K562 (cell line): ENCODE results near the gene DCAF10. TPM values are rescaled to one million over a fixed set of nuclear protein-coding genes. Genes with fewer than 3 reads are reported as not detected.
A peak's percentile ranks its signal among the peaks of the same experiment; 100 is the strongest.

ENCODE experiments used
- CC2D1A ChIP-seq: fragments of 450-650 bp; IDR thresholded peaks from 2 replicates; pipeline ENCODE4 v1.6.1; 2017; ENCODE audit warnings: mild to moderate bottlenecking
- CHD2 ChIP-seq: IDR thresholded peaks from 2 replicates; pipeline ENCODE4 v1.6.1; 2011; ENCODE audit warnings: low read depth, low read length
- CREB3L1 ChIP-seq: fragments of 450-650 bp; IDR thresholded peaks from 2 replicates; pipeline ENCODE4 v1.6.1; 2014; ENCODE audit warnings: low read depth, mild to moderate bottlenecking, moderate library complexity, borderline replicate concordance
- FIP1L1 ChIP-seq: fragments of 200-400 bp; formaldehyde crosslinking; IDR thresholded peaks from 2 replicates; pipeline ENCODE4 v1.6.1; 2018; ENCODE audit warnings: mild to moderate bottlenecking, low read depth, low read length; ENCODE audit not compliant: poor library complexity, severe bottlenecking
- FOSL1 ChIP-seq: fragments of 200-800 bp; sonication (Bioruptor generic); conservative IDR thresholded peaks from 2 replicates; pipeline ENCODE4 v1.6.1; 2016; ENCODE audit warnings: missing genetic modification characterization, missing compliant biosample characterization
- HDAC2 ChIP-seq: fragments of 450-650 bp; IDR thresholded peaks from 2 replicates; pipeline ENCODE4 v1.6.1; 2016; ENCODE audit warnings: mild to moderate bottlenecking
- HMGXB4 ChIP-seq: sonication (generic); formaldehyde crosslinking; IDR thresholded peaks from 2 replicates; pipeline ENCODE4 v1.8.1; 2023; ENCODE audit warnings: mild to moderate bottlenecking, missing genetic modification reagents
- HNRNPLL ChIP-seq: fragments of 200-400 bp; formaldehyde crosslinking; IDR thresholded peaks from 2 replicates; pipeline ENCODE4 v1.6.1; 2017; ENCODE audit warnings: low read length, low read depth, mild to moderate bottlenecking; ENCODE audit not compliant: poor library complexity, severe bottlenecking
- MEF2D ChIP-seq: conservative IDR thresholded peaks from 2 replicates; pipeline ENCODE4 v1.6.1; 2016; ENCODE audit warnings: low read depth, missing genetic modification characterization, missing compliant biosample characterization
- NCOA2 ChIP-seq, 2 experiments: fragments of 450-650 bp; IDR thresholded peaks; 2 replicates each; pipeline ENCODE4 v1.6.1; 2018; ENCODE audit warnings: mild to moderate bottlenecking in 2 of 2, moderate library complexity in 1 of 2; ENCODE audit not compliant: partially characterized antibody in 2 of 2
- NR2C1 ChIP-seq, 2 experiments: fragments of 450-650 bp; IDR thresholded peaks; 2 replicates each; pipeline ENCODE4 v1.6.1; 2017; ENCODE audit warnings: mild to moderate bottlenecking in 2 of 2, antibody characterized with exemption in 1 of 2, inconsistent platforms in 1 of 2, missing compliant biosample characterization in 1 of 2, missing genetic modification characterization in 1 of 2
- NR3C1 ChIP-seq: sonication (generic); formaldehyde crosslinking; IDR thresholded peaks from 2 replicates; pipeline ENCODE4 v1.8.1; 2022; ENCODE audit warnings: missing genetic modification reagents
- PHB ChIP-seq: fragments of 250-450 bp; sonication (Bioruptor Pico); IDR thresholded peaks from 2 replicates; pipeline ENCODE4 v1.5.0; 2021
- SETDB1 ChIP-seq: IDR thresholded peaks from one replicate; pipeline ENCODE4 v1.6.1; 2012; ENCODE audit warnings: low read length, control low read depth, inconsistent platforms
- SPI1 ChIP-seq: IDR thresholded peaks from 2 replicates; pipeline ENCODE4 v1.6.1; 2011; ENCODE audit warnings: low read depth, low read length, control low read depth, borderline replicate concordance
- ZNF212 ChIP-seq: fragments of 450-650 bp; formaldehyde crosslinking; IDR thresholded peaks from 2 replicates; pipeline ENCODE4 v1.4.0; 2020; ENCODE audit warnings: mild to moderate bottlenecking
- ZNF764 ChIP-seq: fragments of 250-450 bp; sonication (Bioruptor Pico); IDR thresholded peaks from 2 replicates; pipeline ENCODE4 v1.4.0; 2020; ENCODE audit warnings: low read depth, mild to moderate bottlenecking, moderate library complexity
- polyA plus RNA-seq, 8 experiments: library from polyadenylated mRNA; depleted of rRNA in 4 of 8; stranded (reverse) in 5 of 8; unstranded in 3 of 8; fragments of >200 nt; fragmentation: Nextera tagmentation in 2 of 8; fragmentation: Illumina TruSeq in 1 of 8; extraction: Ambion mirVana in 2 of 8; extraction: Trizol in 1 of 8; gene quantifications; 2 replicates each; pipeline versions ENCODE4 v1.2.1 to v1.2.3, GENCODE V29; 2011 to 2014; ENCODE audit warnings: inconsistent platforms in 1 of 8, missing spikeins in 1 of 8
- total RNA-seq, 7 experiments: library from RNA; depleted of rRNA in 6 of 7; stranded (reverse); fragments of >200 nt in 6 of 7; fragmentation: Illumina TruSeq in 2 of 7; extraction: Trizol in 2 of 7; gene quantifications; 2 replicates each; pipeline versions ENCODE4 v1.2.1 to v1.2.3, GENCODE V29; 2011 to 2021; ENCODE audit warnings: low replicate concordance in 1 of 7
- TF ChIP-seq, protein P1 (sequence below): IDR thresholded peaks from 2 replicates; pipeline ENCODE4 v1.6.1; 2011; ENCODE audit warnings: borderline replicate concordance, low read depth, mild to moderate bottlenecking, moderate library complexity, low read length; ENCODE audit not compliant: insufficient read depth, poor library complexity, severe bottlenecking
- TF ChIP-seq, protein P2 (sequence below): IDR thresholded peaks from 2 replicates; pipeline ENCODE4 v1.6.1; 2014; ENCODE audit warnings: antibody characterized with exemption

Gene DCAF10
- total and polyA plus RNA-seq, 9 of the 15 experiments (the other 6 are each of a cell fraction or from before 2014, with no cell fraction given): 6.8 to 40.1 (median 16.9) TPM

GRCh38 chr9:37784616-37785483 lies 15.7 kb upstream of the DCAF10 start, which contains the start of gene EXOSC3 (continued):
- TF ChIP-seq NR2C1 (IDR thresholded peaks at IDR 0.05) (peak; percentile 41; the same call in 1 of the 2 replicates), NR2C1 (tag; IDR thresholded peaks at IDR 0.05) (peak; percentile 63), FOSL1 (tag) (peak; percentile 9; the same call in 1 of the 2 replicates), PHB (CRISPR knock-in tag) (no peak), MEF2D (0 out of 2 replicates have a peak, but pooled peaks have one; percentile 19), ZNF764 (no peak), HDAC2 (peak; percentile 88), SPI1 (peak; percentile 70; the same call in 1 of the 2 replicates), HMGXB4 (CRISPR knock-in tag) (peak; percentile 92; the same call in 1 of the 2 replicates), HNRNPLL (peak; percentile 68), FIP1L1 (peak; percentile 48), NR3C1 (CRISPR knock-in tag) (peak; percentile 44; the same call in 1 of the 2 replicates), CREB3L1 (peak; percentile 64; the same call in 1 of the 2 replicates), SETDB1 (no peak), ZNF212 (CRISPR knock-in tag) (no peak), NCOA2 (IDR thresholded peaks at IDR 0.05; ENCODE audit: partially characterized antibody in 2 of 2) (no peak), CHD2 (peak; percentile 76), CC2D1A (0 out of 2 replicates have a peak, but pooled peaks have one; percentile 4)
- TF ChIP-seq, protein P1, sequence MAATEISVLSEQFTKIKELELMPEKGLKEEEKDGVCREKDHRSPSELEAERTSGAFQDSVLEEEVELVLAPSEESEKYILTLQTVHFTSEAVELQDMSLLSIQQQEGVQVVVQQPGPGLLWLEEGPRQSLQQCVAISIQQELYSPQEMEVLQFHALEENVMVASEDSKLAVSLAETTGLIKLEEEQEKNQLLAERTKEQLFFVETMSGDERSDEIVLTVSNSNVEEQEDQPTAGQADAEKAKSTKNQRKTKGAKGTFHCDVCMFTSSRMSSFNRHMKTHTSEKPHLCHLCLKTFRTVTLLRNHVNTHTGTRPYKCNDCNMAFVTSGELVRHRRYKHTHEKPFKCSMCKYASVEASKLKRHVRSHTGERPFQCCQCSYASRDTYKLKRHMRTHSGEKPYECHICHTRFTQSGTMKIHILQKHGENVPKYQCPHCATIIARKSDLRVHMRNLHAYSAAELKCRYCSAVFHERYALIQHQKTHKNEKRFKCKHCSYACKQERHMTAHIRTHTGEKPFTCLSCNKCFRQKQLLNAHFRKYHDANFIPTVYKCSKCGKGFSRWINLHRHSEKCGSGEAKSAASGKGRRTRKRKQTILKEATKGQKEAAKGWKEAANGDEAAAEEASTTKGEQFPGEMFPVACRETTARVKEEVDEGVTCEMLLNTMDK: peak; percentile 45
- TF ChIP-seq, protein P2, sequence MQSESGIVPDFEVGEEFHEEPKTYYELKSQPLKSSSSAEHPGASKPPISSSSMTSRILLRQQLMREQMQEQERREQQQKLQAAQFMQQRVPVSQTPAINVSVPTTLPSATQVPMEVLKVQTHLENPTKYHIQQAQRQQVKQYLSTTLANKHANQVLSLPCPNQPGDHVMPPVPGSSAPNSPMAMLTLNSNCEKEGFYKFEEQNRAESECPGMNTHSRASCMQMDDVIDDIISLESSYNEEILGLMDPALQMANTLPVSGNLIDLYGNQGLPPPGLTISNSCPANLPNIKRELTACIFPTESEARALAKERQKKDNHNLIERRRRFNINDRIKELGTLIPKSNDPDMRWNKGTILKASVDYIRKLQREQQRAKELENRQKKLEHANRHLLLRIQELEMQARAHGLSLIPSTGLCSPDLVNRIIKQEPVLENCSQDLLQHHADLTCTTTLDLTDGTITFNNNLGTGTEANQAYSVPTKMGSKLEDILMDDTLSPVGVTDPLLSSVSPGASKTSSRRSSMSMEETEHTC: peak; percentile 55; the same call in 1 of the 2 replicates
